ENCODE results near the gene PLAC8.

GRCh38 chr4:83139514-83140156 lies 25.1 kb upstream of the PLAC8 start:
- TF ChIP-seq CTCF (IDR thresholded peaks at IDR 0.05) (no peak), POLR2AphosphoS5 (IDR thresholded peaks at IDR 0.05) (no peak)

All from transverse colon (tissue), 4 donors.